RCC 7860 (cell line): Measurements from ENCODE around the gene EXOC3.

Source experiments
- DNase-seq: peaks from one replicate; pipeline ENCODE4 v3.0.0-alpha.2; 2015; ENCODE audit warnings: low spot score
- FAIRE-seq: peaks from 2 replicates; lab custom pipeline; 2012; peaks lifted over from hg19 to GRCh38; lab: Jason Lieb, UNC

The EXOC3 gene

DNA sequence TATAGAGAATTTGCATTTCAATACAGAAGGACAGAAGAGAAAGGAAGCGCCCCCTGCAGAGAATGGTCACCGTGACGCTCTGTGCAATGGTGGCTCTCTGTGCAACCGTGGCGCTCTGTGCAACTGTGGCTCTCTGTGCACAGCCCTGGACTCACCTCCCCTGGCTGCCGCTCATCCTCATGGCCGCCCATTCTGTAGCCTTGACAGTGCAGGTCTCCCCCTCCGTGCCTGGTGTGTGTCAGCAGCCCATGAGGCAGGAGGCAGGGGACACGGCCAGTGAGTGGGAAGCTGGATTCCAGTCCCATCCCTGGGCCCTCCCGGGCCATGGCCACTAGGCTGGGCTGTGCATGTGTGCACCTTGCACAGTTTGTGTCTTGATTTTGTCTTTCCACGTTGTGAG, 12.0 kb downstream of the EXOC3 start:
- FAIRE-seq (no peak), DNase-seq (no peak)

DNA sequence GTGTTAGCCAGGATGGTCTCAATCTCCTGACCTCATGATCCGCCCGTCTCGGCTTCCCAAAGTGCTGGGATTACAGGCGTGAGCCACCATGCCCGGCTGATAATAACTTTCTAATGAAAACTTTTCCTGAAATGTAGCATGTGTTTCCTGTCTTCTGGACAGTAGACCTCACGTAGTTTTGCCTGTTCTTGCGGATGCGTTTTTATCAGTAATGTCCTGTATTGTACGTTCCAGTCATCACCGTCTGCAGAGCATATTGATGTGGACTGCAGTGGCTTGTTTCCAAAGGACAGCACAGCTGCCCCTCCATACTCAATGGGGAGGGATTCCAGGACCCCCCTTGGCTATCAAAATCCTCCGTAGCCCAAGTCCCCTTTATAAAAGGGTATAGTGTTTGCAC, 12.8 kb downstream of the EXOC3 start:
- DNase-seq, result no peak
- FAIRE-seq, result no peak

- DNase-seq (no peak), FAIRE-seq (no peak)
These were observed 13.6 kb downstream of the EXOC3 start for GRCh38 chr5:456351-457194.

GRCh38 chr5:457195-457961, 14.4 kb downstream of the EXOC3 start:
- no peak for FAIRE-seq
- DNase-seq, result no peak

DNA sequence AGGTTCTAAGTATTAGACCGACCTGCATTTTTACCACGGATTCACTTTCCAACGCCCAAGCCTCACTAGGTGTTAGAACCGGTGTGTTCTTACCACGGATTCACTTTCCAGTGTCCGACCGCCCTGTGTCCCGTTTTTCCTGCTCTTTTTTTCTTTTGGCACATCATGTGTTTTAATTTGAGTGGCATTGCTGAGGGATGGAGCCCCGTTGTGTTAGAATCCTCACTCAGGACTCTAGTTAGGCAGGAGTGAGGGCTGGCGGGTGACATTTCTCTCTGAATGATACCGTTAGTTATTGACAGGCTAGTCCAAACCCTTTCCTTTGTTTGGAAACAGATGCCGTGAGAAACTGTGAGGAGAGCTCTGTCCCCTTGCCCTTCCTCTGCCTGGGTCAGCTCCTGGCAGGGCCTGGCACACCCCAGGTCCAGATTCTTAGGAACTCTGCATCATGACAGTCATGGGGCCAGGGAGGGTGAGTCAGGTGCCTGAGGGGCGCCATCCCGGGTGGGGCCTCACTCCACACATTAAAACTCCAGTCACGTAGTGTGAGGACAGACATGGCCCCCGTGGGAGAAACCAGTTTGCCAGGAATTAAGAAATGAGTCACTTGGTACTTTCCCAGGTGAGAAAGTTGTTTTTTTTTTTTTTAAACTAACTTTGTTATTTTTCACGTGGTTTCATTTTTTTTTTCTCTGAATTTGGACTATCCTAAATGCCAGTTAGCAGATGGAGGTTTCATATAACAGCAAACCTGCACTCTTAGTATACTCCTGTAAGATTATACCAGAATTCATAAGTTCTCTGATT, 15.8 kb downstream of the EXOC3 start:
- DNase-seq, result peak; percentile 73
- FAIRE-seq, result peak; percentile 66

DNA sequence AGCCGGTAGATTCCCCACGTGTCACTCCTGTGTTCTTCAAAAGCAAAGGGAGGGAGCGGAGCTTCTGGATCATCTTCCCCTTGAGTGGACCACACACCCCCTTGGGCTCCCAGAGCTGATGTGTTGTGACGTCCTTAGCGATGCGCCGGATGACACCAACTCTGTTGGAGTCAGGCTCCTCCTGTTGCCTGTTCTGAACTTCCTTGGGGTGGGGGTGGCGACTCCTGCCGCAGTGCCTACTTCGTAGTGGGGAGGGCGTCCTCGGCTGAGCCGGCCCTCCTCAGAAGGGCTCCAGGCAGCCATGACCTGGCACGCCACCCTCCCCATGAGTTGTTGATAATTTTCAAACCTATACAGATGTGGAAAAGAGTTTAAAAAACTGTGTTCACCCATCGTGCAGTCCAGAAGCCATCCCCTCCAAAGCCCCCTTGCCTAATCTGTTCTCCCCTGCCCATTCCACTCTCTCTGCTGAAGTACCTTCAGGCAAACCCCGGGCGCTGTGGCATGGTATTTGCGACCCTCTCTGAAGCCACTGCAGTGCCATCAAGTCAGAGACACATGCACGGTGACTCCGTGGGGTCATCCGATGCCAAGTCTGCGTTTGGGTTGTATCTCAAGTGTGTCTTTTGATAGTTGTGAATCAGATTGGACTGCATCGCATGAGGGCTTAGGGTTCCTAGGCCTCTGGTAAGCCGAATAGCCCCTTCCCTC, 16.7 kb downstream of the EXOC3 start:
- FAIRE-seq, result no peak
- DNase-seq, result no peak

DNA sequence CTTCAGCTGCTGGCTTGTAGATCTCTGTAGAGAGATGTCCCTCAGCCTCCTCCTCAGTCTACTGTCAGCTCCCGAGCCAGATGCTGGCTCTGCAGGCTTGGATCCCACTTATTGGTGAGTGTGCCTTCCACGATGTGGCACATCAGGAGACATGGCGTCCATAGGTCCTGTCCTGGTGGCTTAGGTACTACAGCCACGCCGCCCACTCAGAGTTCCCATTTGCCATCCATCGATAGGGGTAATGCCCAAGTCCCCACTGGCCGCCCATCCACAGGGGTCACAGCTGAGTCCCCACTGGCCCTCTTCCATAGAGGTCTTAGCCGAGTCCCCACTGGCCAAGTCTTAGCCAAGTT, 17.3 kb downstream of the EXOC3 start:
- no peak for FAIRE-seq
- no peak for DNase-seq

- no peak for DNase-seq
- FAIRE-seq, result no peak
These were observed 19.1 kb downstream of the EXOC3 start for GRCh38 chr5:462051-462481.

DNA sequence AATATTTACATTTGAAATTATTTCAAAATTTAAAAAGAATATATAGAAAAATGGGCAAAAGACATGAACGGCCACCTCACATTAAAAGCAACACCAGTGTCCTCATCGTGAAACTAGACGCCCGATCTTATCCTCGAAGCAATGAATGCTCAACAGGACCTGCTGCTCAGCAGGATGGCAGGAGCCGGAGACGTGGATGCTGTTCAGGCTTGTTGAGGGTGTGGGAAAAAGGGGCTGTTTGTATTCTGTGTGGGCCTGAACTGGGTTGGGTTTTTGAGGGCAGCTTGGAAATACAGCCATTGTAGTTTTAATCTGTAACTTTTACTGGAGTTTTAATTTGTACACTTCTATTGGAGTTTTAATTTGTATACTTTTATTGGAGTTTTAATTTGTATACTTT, 20.3 kb downstream of the EXOC3 start:
- FAIRE-seq, result no peak
- DNase-seq, result no peak

DNA sequence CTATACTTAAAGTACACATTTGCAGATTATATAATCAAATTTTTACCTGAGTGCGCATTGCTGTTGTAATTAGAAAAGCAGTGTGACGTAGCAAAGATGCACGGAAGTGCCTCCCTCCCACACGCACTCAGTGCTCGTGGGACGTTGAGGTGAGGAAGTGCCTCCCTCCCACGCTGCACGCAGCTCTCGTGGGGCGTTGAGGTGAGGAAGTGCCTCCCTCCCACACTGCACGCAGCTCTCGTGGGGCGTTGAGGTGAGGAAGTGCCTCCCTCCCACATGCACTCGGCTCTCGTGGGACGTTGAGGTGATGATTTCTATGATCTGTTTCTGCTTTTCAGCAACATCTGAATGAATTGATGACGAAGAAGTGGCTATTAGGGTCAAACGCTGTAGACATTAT, 21.0 kb downstream of the EXOC3 start:
- FAIRE-seq, result no peak
- no peak for DNase-seq

GRCh38 chr5:464446-464842, 21.5 kb downstream of the EXOC3 start:
- FAIRE-seq (no peak), DNase-seq (no peak)

GRCh38 chr5:464843-465590, 22.0 kb downstream of the EXOC3 start:
- no peak for FAIRE-seq

DNA sequence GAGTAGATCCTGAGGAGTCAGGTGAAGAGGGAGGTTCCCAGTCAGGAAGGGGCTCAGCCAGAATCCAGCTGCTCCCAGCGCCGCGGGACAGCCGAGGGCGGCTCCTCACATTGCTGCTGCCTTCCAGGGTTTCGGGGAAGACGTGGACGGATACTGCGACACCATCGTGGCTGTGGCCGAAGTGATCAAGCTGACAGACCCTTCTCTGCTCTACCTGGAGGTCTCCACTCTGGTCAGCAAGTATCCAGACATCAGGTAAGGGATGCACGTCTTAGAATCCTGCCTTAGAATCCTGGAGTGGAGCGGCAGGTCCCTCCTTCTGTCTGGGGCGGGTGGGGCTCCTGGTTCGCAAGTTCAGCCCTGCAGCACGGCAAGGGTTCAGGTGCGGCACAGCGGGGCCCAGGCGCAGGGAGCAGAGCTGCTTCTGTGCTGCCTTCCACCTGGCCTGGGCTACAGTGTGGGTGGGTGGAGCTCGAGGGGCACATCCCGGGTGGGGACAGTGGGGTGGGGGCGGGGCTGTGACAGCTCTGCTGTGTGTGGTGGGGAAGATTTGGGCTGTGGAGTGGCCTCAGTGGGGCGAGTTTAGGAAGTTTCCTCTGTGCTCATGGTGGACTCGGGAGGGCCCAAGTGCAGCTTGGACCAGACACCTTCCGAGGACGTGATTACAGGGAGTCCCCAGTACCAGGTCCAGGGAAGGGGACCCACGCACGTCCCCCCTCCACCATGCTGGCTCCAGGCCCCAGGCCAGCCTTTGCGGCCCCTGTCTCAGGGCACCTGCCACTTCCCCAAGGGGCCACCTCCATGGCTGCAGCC, 22.8 kb downstream of the EXOC3 start:
- DNase-seq (no peak), FAIRE-seq (no peak)

More at GRCh38 chr5:464843-465590, 22.0 kb downstream of the EXOC3 start:
- DNase-seq, result no peak

DNA sequence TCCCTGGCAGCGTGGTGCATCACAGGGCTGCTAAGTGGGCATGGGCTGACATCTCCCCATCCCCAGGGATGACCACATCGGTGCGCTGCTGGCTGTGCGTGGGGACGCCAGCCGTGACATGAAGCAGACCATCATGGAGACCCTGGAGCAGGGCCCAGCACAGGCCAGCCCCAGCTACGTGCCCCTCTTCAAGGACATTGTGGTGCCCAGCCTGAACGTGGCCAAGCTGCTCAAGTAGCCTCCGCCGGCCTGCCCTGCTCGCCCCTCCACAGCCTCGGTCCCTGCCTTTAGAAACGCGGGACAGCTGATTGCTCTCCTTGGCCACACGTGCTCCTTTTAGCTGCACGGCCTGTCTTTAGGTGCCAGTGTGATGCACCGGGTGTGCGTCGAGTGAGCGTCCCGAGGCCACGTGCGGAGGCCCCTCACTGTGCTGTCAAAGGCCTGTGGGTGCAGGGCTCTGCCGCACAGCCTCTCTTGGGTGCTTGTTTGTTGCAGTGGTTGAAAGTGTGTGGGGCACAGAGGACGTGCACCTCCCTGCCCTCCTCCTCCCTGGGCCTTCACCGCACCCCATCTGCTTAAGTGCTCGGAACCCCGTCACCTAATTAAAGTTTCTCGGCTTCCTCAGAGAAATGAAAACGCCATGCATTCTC, 23.8 kb downstream of the EXOC3 start:
- DNase-seq, result no peak
- FAIRE-seq, result no peak

- DNase-seq (no peak), FAIRE-seq (no peak)
These were observed 25.4 kb downstream of the EXOC3 start for GRCh38 chr5:468401-468800.

GRCh38 chr5:469752-470483, 26.9 kb downstream of the EXOC3 start:
- FAIRE-seq, result no peak
- DNase-seq, result no peak

DNA sequence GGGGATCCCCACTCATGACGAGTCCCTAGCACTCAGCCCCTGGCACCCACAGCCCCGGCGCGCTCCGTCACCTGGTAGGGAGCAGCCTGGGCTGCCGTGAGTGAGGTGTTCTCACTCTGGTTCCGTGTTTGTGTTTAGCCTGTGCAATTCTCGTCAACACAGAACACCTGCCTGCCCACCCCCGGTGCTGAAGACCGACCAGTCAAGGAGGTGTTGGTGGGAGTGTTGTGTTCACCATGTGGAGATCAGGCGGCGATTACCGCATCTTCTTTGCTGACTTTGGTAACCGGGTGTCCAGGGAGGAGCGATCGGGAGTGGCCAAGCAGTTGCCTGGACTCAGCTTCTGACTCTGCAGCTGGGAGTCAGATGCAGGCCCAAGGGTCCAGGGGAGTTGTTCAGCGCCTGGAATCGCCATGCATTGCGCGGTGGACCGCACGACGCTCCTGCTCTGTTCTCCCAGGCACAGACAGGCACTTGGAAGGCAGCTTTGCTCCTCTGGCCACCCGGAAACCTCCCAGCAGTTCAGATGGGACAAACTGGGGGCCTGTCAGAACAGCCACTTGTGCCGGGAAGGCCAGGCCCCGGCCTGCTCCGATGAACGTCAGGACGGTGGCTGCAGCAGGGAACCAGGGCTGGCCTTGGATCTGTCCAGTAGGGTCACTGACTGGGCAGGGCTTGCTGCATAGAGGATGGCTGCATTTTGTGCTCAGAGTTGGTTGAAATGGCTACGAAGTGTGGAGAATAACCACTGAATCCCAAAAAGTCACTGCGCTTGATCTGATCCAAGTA, 28.2 kb downstream of the EXOC3 start:
- no peak for DNase-seq
- FAIRE-seq, result no peak
